SHP77 treated with DMSO at 0.1 percent for 48 hours (cell line): ENCODE measurements around the gene SLC7A5.
A peak's percentile ranks its signal among the peaks of the same experiment; 100 is the strongest.
"Not testable (repeated sequence)": the region's sequence is repeated elsewhere in the genome, so short reads cannot be mapped to it uniquely, and the experiment has no call there.

Experiments
- DNase-seq: peaks from one replicate; lab custom pipeline; 2025; lab: John Stamatoyannopoulos, UW

The SLC7A5 gene

DNA sequence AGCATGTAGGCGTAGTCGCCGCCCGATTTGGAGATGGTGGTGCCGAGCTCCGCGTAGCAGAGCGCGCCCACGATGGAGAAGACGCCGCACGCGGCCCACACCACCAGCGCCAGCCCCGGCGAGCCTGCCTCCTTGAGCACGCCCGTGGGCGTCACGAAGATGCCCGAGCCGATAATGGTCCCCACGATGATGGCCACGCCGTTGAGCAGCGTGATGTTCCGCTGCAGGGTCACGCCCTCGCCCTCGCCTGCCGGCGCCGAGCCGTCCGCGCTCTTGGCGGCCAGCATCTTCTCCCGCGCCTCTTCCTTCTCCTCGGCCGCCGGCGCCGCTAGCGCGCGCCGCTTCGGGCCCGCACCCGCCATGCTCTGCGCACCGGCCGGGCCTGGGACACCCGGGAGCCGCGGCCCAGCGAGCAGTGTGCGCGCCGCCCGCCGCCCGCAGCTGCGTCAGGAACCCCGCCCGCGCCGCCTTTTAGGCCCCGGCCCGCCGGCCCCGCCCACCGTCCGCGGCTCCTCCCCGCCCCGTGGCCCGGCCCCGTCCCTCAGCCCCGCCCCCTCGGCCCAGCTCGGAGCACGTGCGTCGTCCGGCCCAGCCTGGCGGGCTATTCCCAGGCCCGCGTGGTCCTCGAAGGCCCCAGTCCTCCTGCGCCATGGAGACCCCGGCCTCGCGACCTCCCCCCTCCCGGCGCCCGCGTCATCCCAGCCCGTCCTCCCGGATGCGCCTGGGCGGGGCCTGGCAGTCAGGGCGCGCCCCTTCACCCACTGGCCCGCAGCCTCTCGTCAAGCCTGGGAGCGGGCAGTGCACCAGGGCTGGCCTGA lies at the start of gene SLC7A5:
TSS of gene SLC7A5 (minus strand) at position 447 of the 818 bp plus-strand sequence. CDS start at position 362, 85 bp downstream.
- DNase-seq: peak; percentile 68

DNA sequence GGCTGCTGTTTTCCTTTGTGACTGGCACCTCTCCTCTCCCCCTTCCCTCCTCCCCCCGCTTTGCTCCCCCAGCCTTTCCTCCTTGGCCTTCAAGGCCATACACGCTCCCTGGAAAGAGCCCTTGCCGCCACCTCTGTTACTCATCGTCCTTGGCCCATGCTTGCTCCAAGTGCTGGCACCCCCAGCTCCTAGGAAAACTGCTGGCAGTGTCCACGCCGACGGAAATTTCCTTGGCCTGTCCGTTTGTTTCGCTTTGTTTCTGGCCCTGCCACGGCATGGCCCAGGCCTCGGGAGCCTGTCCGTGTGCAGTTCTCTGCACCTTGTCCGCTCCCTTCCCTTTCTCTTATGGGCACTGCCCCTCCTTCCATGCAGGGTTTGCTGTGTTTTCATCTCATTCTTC lies 49.0 kb upstream of the SLC7A5 start:
- DNase-seq: no peak

DNA sequence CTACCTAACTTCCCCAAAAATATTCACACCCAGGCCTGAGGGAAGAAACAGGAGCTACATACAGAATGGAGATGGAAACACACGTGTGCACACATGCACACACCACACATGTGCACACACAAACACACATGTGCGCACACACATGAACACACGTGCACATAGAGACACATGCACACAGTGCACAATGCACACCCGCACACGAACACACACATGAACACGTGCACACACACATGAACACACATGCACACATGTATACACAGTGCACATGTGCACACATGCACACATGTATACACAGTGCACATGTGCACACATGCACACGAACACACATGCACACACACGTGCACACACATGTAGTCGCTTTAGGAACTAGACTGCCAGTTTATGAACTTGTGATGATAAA lies 48.2 kb upstream of the SLC7A5 start:
- no peak for DNase-seq

DNA sequence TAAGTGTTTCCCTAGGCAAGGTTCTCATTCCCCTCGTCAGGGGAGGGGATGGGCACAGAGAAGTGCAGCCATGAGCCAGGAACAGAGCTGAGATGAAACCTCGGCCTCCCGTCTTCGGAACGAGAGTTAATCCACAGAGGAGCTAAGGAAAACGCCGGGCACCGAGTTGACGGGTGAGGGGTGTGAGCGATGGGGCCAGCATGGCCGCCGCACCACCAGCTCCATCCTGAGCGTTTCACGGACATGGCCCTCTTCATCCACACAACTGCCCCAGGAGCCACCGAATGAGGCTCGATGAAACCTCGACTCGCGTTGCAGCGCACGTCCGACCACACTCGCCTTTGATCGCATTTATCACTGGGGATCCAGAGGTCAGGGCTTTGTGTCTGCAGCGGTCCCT lies 45.5 kb upstream of the SLC7A5 start:
- no peak for DNase-seq

DNA sequence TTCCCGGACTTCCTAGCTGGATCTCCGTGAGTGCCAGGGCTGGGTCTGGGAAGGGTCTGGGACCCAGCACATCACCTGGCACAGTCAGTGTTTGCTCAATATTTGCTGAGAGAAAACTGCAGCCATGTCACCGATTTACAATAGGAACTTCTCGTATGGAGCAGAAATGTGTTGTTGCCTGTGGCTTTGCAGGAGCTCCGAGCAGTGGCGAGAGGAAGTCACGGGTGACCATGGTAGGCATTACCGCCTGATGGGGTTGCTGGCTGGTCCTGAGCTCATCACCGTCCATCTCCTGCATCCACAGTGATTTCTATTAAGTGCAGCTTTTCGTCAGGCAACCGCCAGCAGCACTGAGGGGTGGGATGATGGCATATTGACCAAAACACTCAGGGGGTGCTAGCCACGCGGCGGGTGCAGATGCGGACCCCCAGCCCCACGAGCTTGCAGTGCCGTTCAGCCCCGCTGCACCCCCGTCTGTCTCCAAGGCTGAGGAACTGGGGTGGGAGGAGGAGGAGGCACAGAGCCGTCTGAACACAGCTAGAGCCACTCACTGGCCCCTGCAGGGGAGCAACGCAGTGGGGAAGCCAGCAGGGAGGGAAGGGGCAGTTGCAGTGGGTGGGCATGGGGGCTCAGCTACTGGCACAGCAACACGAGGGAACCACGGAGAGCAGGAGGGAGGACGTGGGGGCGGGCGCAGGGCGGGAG lies 44.9 kb upstream of the SLC7A5 start:
- DNase-seq: not testable (repeated sequence)

DNA sequence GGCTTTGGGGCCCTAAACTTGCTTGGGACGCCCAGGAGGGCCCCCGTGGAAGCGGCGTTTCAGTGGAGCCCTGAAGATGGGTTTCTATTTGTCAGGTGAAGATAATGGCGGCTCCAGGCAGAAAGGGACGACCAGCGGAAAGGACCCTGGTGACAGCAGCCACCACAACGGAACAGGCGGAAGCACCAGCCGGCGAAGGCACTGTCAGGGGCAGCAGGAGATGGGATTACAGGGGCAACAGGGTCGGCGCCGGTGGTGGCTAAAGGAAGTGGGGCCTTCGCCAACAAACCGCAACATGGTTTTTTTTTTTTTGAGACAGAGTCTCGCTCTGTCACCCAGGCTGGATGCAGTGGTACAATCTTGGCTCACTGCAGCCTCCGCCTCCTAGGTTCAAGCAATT lies 43.4 kb upstream of the SLC7A5 start:
- not testable (repeated sequence) for DNase-seq

DNA sequence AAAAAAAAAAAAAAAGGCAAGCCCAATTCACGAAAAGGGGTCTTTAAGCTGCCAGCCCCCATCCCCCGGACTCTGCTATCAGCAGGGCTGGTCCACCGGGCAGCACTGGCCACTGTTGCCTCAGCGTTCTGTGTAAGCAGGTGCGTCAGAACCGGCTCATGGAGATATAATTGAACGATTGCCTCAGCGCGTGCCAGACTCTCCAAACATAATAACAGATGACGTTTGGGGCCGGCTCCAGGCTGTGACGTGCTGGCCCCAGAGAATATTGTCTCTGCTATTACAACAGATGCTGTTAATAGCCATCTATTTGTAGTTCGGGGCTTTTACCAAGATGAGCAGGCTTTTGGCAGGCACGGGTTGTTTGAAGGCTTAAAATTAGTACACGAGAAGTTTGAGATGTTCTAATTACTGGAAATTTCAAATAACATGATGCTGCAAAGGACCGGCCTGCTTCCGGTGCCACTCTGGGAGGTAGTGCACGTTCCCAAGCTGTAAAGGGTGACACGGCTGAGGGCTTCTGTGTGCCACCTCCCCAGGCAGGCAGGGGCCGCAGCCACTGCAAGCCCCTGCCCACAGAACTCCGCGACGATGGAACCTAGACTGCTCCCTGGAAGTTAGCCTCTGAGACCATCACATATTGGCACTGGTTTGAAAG lies 41.9 kb upstream of the SLC7A5 start:
- DNase-seq: peak; percentile 95

DNA sequence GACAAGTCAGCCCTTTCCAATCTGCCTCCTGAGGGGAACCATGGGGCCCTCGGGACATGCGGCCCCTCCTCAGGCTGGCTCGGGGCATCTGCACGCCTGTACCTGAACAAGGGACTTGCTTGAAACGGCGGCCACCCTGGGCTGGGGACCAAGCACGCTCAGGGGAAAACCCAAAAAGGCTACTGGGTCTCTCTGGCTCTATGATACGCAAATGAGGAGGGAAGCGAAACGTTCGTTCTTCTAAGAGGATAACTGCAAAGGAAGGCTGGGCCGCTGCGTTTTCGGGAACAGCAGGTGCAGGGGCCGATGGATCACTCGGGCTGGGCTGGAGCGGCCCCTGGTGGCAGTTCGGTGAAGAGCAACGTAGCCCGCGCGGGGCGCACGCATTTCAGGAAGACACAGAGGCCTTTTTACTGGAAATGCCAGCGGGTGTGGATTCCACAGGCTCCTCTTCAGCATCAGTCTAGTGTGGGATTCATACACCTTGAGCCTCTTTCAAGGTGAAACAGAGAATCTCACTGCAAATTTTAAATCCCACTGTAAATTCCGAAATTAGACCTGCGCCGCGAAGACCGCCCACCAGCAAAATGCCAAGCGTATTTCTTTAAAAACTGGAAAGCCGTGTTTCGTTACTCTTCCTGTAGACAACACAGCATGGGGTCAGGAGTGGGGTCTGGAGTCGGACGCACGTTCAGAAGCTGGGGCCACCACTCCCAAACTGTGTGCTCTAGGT lies 40.1 kb upstream of the SLC7A5 start:
- peak; percentile 75 for DNase-seq

DNA sequence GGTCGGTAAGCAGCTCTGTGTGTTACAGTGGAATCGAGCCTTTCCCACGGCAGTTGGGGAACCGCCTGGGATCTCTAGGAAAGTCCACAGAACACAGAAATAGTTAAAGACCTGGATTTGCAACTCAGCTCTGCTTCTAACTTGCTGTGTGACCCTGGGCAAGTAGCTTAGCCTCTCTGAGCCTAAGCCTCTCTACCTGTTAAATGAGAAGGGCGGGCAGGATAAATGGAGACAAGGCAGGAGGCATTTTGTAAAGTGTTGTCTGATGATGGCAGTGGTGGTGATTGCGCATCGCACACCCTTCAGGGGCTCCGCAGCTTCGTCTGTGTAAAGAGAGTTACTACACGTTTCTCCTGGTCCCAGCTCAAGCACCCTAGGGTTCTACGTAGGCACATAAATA lies 38.8 kb upstream of the SLC7A5 start:
- not testable (repeated sequence) for DNase-seq

DNA sequence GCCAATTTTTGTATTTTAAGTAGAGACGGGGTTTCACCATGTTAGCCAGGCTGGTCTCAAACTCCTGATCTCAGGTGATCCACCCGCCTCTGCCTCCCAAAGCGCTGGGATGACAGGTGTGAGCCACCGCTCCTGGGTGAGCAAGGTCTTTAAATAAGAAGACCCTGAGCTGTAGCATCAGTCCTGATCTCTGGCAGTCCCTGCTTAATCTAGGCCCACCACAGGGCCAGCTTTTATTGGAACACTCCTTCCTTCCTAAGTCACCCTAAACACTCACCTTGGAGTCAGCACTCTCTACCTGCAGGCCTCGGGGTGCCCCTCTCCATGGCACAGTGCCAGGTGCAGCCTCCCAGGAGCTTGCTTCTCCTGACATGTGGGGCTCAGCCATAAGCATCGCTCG lies 36.2 kb upstream of the SLC7A5 start:
- not testable (repeated sequence) for DNase-seq

DNA sequence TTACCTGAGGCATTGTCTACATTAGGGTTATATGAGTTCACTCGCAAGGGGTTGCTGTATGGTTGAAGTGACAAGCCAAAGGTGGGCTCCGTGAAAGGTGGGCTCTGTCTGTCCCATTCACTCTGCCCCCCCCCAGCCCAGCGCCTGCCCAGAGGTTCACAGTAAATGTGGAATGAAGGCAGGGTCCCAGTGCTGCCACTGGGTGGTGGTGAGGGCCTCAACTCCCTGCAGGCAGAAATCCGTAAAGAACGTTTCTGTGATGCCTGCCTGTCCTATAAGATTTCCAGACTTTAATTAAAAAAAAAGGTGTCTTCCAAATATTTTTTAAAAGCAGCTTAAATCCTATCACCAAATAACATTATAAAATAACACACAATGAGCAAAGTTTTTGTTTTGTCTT lies 35.7 kb upstream of the SLC7A5 start:
- not testable (repeated sequence) for DNase-seq

DNA sequence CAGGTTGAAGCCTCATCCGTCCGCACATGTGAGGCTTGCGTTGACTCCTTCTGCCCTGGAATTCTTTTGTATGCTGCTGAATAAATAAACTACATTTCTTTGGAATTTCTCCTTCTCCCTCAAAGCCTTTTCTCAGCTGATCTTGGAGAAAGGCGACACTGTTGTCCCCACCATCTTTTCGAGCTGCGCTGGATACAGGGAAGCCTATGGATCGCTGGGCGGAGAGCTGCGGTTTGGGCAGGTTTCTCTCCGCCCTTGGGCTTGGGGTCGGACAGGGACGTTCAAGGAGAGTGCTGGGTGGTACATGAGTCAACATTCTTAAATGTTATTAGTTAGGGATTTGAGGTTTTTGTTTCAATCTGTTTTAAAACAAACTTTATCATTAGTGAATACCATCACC lies 31.2 kb upstream of the SLC7A5 start:
- DNase-seq: not testable (repeated sequence)

DNA sequence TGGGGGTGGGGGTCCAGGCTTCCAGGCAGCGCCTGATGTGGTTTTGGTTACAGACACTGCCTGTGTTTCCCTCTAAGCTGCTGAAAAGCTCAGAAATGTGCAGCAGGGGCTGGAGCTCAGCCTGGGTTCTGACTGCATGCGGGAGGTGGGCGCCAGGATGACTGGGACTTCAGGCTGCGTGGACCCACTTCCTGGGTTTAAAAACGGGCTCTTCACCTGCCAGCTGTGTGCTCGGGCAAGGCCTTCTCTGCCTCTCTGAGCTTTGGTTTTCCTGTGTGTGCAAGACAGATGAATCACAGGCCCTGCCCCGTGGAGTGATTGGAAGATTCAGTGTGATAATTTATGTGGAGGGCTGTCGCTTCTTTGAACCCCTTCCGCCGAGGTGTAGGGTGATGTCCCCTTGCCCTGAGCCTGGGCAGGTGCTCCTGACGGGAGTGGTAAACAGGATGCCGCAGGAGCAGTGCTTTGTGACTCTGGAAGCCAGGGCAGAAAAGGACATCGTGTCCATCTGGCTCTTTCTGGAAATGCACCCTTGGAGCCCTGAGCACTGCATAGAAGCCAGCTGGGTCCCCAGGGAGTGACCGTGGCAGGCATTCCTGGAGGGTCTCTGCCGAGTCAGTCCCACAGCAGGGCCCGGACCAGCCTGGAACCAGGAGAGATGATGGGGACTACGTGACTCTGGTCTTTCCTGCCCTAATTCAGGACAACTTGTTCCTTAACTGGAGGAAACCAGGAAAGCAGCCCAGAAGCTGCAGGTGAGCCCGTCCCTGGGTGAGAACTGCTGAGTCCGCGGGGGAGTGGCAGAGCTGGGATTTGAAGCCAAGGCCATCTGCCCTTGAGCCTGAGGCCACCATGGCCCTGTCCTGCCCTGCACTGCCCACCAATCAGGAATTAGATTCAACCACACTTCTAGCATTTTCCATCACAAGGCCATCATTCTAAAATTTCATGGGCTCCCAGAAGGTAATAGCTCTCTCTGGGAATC lies 28.5 kb upstream of the SLC7A5 start:
- DNase-seq: peak; percentile 23

DNA sequence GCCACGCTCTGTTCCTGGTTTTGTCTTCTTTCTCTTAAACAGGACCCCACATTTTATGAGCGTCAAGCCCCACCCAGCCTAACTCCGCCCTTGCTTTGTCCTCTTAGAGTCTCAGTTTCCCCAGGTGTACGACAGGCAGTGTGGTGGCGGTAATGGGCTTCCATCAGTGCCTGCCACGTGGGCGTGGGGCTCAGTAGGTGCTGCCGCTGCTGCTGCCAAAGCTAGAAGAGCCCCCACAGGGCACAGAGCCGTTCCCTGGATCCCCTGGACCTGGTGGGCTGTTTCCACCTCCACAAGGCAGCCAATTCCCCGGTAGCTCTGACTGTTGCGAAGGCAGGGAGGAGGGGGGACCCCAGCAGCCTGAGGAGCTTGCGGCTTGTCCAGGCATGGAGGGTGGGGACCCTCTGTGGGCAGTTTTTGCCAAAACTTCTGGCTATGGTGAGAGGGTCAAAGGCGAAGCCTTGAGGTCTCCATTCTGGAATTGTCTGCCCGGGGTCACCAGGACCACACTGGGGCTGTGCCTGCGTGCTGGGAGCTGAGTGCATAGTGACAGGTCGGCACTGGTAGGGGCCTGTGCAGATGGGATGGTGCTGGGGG lies 27.7 kb upstream of the SLC7A5 start:
- not testable (repeated sequence) for DNase-seq

DNA sequence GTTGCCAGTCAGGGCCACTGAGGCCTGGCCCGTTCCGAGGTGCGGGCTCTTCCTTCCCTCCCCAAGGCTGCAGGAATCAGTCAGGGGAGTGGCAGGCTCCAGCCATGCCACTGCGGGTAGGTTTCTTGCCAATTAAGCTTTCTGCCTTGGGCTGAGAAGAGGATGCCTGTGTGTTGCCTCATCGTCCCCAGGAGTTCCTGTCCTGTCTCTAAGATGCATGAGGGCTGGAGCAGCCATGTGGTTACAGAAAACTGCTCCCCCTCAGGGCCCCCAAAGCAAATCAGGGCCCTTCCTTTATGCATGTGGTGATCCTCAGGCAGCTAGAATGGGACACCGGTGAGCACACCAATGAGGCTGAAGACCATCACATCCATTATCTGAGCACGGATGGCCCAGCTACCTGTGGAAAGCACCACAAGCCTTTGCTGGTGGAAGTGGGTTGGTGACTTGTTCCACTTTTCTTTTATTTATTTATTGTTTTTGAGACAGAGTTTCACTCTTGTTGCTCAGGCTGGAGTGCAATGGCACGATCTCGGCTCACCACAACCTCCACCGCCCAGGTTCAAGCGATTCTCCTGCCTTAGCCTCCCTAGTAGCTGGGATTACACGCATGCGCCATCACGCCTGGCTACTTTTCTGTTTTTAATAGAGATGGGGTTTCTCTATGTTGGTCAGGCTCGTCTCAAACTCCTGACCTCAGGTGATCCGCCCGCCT lies 27.0 kb upstream of the SLC7A5 start:
- DNase-seq: not testable (repeated sequence)

DNA sequence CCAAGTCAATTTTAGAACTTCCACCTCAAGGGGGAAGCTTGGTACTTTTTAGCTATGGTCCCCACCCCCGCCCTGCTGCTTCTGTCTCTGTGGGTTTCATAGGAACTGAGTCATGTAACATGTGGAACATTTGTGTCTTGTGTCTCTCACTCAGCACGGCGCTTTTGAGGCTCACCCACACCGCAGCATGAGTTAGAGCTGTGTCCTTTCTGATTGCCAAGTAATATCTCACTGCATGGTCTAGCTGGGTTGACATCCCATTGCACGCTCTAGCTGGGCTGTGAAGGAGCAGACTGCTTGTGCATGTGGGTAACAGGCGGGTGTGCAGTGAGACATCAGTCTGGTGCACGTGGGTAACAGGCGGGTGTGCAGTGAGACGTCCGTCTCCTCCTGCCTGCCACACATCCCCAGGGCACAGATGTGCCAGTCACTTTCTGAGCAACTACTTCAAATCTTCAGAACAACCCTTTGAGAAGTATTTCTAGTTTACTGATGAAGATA lies 26.4 kb upstream of the SLC7A5 start:
- no peak for DNase-seq

DNA sequence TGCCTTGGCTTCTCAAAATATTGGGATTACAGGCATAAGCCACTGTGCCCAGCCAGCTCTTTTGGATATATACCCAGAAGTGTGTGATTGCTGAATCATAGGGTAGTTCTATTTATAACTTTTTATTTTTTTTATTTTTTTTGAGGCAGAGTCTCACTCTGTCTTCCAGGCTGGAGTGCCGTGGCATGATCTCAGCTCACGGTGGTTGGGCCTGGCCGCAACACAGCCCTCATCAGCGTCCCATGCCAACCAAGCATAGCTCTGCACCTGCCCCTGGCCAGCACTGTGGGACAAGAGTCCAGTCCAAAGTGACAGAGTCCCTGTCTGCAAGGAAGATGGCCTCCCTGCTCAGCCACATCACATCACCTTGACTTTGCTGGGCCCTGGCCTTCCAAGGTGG lies 24.7 kb upstream of the SLC7A5 start:
- not testable (repeated sequence) for DNase-seq

DNA sequence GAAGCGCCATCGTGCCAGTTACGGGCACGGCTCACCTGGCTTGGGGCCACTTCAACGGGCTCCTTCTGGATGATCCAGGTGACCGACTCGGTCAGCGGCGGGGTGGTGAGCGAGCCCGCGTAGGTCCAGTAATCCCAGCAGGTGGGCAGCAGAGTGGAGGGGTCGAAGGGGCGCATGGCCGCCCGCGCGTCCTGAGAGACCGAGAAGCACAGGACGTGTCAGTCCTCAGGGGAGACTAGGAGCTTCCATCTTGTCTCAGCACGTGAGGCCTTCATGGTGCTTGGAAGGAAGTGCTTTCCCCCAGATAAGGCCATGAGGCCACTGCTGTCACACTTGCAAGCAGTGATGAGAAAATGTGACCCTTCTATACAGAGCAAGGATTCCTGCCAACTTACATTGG lies 22.5 kb upstream of the SLC7A5 start:
- DNase-seq: no peak

DNA sequence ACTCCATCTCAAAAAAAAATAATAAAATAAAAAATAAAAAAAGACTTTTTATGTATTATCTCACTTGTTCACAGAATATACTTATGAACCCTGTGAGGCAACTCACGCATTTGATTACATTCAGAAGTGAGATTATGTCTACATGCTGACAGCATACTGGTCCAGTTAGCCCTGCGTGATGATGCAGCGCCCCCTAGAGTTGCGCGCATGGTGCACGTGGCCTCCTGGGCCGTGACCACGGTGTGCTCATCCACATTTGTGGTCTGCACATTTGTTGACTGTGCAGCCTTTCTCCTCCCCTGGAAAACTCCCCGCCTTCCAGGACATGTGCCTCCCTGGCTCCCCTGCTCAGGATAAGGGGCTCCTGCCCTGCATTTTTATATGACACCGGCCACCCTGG lies 20.5 kb upstream of the SLC7A5 start:
- DNase-seq: not testable (repeated sequence)

DNA sequence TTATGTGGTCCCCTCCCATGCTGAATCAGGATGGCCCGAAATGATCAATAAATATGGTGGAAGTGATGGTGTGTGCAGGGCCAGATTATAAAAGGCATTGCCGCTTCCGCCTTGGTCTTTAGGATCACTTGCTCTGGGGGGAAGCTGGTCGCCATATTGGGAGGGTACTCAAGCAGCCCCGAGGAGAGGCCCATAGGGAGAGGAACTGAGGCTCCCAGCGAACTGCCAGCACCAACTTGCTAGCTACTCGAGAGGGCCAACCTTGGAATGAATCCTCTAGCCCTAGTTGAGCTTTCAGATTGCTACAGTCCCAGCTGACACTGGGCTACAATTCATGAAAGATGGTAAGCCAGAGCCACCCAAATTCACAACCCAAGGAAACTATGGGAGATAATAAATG lies 19.0 kb upstream of the SLC7A5 start:
- DNase-seq: not testable (repeated sequence)
